A172 (cell line): Measurements from ENCODE around the gene TRIM5. TPM values are rescaled to one million over a fixed set of nuclear protein-coding genes. Genes with fewer than 3 reads are reported as not detected.
"Not testable (repeated sequence)": the region's sequence is repeated elsewhere in the genome, so short reads cannot be mapped to it uniquely, and the experiment has no call there.

Experiments
- DNase-seq: peaks from one replicate; pipeline ENCODE4 v3.0.0-alpha.2; 2015; ENCODE audit warnings: low spot score
- total RNA-seq: library from RNA; depleted of rRNA; stranded (reverse); fragments of >200 nt; shearing (Covaris generic); gene quantifications from 2 replicates; pipeline ENCODE4 v1.2.3, GENCODE V29; 2014

Gene TRIM5
- total RNA-seq, 1 experiment from 2014 or later, result 32.9 TPM

DNA sequence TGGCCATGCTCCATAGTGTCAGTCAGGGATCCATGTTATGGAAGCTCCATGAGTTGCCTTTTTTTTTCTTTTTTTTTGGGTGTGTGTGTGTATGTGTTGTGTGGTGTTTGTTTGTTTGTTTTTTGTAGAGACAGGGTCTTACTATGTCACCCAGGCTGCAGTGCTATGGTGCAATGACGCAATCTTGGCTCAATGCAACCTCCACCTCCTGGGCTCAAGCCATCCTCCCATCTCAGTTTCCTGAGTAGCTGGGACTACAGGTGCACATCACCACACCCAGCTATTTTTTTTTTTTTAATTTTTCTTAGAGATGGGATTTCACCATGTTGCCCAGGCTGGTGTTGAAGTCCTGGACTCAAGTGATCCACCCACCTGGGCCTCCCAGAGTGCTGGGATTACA is 3.6 kb upstream of the TRIM5 start:
- DNase-seq, result no peak

DNA sequence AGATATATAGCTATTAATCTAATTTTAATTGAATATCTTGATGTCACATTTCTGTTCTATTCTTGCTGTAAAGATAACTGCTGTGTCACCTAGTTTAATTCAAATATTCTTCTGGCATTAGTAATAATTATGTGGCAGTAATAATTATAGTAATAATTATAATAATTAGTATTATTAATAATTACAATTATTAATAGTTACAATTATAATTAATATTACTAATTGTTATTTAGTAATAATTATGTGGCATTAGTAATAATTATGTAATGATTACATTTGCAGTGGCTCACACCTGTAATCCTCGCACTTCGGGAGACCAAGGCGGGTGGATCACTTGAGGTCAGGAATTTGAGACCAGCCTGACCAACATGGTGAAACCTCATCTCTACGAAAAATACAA is 1.6 kb upstream of the TRIM5 start:
- DNase-seq, result no peak

DNA sequence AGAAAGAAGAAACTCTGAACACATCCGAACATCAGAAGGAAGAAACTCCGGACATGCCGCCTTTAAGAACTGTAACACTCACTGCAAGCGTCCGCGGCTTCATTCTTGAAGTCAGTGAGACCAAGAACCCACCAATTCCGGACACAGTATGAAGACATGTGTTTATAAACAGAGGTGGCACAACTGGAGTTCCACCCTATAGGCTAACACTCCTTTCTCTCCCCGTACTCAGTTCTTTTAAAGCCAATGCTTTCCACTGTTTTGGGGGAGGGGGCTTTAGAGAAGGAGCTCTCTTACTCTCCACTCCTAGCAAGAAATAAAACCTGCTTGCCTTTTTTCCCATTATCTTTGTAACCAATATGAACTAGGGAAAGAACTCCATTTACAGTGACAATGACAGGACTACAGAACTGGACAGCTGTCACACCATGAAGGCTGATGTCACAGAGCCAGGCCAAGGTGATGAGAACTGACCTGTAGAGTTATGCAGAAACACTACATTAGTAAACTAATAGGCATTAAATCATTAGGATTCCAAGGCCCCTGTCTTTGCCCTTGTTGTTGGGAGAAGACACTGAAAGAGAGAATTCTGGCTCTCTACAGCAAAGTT is 733 bp downstream of the TRIM5 start:
- peak; percentile 11 for DNase-seq

DNA sequence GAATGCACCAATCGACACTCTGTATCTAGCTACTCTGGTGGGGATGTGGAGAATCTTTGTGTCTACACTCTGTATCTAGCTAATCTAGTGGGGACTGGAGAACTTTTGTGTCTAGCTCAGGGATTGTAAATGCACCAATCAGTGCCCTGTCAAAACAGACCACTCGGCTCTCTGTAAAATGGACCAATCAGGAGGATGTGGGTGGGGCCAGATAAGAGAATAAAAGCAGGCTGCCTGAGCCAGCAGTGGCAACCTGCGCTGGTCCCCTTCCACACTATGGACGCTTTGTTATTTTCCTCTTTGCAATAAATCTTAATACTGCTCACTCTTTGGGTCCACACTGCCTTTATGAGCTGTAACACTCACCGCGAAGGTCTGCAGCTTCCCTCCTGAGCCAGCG is 1.3 kb downstream of the TRIM5 start:
- DNase-seq, result peak; percentile 24

DNA sequence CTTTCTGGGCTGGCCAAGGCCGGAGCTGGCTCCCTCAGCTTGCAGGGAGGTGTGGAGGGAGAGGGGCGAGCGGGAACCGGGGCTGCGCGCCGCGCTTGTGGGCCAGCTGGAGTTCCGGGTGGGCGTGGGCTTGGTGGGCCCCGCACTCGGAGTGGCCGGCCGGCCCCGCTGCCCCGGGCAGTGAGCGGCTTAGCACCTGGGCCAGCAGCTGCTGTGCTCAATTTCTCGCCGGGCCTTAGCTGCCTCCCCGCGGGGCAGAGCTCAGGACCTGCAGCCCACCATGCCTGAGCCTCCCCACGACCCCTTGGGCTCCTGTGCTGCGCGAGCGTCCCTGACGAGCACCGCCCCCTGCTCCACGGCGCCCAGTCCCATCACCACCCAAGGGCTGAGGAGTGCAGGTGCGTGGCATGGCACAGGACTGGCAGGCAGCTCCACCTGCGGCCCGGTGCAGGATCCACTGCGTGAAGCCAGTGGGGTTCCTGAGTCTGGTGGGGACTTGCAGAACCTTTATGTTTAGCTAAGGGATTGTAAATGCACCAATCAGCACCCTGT is 1.9 kb downstream of the TRIM5 start:
- DNase-seq, result not testable (repeated sequence)

DNA sequence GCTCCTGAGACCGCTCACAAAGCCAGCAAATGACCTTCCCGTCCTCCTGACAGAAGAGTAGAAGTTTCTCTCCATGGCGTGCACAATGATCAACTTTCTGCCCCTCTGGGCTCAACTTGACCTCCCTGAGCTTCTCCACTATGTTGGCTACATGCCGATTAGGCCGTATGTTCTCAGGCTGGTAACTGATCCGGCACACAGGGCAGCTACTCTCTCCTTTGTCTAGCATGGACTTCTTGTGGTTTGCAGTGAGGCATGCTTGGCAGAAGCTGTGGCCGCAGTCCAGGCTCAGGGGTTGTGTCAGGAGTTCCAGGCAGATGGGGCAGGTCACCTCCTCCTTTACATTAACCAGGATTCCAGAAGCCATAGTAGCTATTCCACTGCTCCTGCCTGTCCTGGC is 5.1 kb downstream of the TRIM5 start:
- DNase-seq, result no peak

DNA sequence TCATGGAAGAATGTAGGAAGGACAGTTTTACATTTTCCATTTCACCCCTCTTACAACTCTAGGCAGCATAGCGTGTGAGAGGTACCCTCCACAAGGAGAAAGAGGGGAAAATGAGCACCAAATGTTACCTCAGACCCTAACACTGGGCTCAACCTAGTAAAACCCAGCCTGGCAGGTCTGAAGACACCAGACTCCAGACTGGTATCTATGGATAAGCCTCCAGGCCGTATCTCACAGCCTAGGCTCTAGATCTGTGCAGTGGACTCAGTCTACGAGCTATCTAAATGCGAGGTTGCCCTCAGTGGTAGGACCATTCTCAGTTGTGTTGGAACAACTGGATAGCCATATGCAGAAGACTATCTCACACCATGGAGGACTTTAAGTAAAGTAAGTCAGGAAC is 10.5 kb downstream of the TRIM5 start:
- no peak for DNase-seq

DNA sequence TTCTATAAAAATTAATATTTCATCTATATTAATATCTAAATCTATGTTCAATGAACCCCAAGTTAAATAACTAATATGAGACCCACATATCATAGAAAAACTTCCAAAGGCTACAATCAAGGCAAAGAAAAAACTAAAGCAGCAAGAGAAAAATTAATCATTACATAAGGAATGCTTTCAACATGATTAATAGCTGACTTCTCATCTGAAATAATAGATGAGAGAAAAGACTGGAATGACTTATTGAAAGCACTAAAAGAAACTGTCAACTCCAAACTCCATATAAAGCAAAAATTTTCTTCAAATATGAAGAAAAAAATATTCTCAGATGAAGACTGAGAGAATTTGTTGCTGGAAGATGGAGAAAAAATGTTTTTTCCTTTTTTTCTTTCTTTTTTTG is 13.0 kb downstream of the TRIM5 start:
- no peak for DNase-seq

DNA sequence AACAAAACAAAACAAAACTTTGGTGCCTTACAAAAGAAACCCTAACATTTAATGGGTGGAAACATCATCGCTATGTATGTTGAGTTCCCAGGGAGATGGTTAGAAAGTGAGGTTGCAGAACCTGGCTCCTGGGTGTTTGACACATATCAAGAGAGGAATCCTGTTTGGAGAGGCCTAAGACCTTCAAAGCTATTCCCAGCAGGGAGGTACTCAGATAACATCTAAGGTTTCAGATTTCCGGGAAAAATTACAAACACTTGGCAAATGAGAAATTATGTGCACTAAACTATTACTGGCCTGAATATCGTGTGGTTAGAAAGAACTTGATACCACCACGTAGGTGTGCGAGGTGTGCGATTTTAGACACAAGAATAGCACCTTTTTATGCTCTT is 18.5 kb downstream of the TRIM5 start:
- DNase-seq, result no peak

DNA sequence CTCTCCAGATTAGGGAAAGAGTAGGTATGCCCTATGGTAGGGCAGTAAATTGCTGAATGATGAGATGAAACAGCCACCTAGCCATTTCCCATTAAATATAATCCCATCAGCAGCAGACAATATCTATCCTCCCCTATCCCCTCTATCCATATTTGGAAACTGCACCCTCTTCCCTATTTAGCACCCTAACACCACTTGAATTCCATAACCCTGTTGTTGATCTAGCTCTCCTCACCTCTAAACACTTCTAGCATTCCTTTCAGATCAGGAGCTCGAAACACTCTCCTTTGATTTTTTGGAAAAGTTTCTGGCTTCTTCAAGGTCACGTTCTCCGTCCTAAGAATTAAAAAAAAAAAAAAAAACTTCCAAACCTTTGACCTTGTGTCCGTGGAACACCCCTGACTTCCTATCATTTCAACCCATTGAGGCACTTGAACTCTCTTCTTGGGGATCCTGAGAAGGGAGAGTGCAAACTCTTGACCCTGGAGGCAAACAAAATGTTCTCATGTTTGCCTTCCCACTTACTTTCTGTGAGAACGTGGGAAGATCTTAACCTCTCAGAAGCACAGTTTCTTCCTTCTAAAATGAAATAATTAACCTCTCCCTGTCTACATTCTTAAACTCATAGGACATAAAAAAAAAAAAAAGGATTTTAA is 19.0 kb downstream of the TRIM5 start:
- no peak for DNase-seq

DNA sequence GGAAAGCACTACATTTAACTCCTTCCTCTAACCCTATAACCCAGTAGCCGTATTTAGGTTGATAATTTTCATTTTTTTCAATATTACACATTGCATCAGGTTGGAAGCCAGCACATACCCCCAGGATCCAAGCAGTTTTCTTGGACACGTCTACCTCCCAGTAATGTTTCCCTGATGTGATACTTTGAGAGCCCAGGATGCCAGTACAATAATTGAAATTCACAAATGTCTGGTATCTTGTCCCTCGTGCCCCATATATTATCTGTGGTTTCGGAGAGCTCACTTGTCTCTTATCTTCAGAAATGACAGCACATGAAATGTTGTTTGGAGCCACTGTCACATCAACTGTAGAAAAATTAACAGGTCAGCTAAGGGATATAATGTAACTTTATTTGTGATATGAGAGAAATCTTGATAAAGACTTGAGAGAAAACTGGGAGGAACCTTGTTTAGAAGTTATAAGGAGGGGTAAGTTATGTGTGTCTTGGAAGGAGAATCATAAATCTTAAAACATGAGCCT is 19.8 kb downstream of the TRIM5 start:
- no peak for DNase-seq

DNA sequence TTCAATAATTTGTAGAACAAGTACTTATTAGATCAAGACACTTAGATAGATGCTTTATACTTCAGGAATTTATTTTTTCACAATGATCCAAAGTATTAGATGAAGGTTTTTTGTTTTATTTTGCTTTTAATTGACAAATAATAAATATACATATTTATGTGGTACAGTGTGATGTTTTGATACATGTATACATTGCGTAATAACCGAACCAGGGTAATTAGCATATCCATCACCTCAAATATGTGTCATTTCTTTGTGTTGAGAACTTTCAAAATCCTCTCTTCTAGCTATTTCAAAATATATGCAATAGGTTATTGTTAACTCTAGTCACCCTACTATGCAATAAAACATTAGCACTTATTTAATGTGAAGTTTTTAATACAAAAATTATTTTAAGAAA is 21.4 kb downstream of the TRIM5 start:
- no peak for DNase-seq

DNA sequence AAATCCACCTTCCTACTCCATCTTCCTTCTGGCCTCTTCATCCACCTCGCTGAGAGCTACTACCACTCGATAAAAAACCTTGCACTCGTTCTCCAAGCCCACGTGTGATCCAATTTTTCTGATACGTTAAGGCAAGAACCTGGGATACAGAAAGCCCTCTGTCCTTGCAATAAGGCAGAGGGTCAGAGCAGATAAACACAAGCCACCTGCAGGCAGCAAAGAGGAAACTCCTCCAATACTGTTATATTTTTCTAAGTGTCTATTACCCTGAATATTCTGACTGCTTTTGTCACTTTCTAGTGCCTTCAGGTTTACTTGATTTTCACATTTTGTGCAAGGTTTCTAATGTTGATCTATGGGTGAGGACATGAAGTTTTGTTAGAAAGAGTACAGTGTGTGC is 26.6 kb downstream of the TRIM5 start:
- DNase-seq, result no peak

DNA sequence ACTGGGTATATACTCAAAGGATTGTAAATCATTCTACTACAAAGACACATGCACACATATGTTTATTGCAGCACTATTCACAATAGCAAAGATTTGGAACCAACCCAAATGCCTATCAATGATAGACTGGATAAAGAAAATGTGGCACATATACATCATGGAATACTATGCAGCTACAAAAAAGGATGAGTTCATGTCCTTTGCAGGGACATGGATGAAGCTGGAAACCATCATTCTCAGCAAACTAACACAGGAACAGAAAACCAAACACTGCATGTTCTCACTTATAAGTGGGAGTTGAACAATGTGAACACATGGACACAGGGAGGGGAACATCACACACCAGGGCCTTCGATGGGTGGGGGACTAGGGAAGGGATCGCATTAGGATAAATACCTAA is 27.9 kb downstream of the TRIM5 start:
- not testable (repeated sequence) for DNase-seq

DNA sequence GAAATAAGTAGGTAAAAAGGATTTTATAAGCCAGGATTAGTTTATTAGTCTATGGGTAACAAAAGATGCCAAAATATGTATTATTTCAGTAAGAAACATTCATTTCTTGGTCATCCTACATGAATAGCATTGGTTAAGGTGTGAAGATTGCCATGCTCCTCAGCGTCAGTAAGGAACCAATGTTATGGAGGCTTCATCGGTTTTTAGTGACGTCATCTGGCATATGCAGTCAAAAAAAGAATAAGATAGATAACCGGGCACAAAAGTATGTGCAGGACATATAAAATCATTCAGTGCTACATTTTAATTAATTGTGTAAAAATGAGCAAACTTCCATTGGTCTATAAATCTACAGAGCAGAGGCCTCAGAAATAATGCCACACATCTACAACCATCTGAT is 29.4 kb downstream of the TRIM5 start:
- DNase-seq, result no peak

DNA sequence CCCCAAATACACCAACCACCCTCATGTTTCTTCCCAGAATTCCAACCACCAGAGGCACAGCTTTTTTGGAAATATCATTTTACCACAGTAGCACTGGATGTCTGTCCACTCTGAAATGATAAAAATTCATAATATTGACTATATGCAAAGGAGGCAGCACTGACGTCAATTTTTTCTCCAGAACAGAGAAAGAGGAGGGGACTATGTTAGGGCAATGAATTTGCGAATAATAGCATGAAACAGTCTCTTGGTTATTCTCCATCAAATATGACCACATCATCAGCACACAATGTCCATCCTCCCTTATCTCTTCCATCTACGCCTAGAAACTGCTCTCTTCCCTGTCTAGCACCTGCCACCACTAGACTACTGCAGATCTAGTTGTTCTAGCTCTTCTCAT is 38.7 kb downstream of the TRIM5 start:
- no peak for DNase-seq

DNA sequence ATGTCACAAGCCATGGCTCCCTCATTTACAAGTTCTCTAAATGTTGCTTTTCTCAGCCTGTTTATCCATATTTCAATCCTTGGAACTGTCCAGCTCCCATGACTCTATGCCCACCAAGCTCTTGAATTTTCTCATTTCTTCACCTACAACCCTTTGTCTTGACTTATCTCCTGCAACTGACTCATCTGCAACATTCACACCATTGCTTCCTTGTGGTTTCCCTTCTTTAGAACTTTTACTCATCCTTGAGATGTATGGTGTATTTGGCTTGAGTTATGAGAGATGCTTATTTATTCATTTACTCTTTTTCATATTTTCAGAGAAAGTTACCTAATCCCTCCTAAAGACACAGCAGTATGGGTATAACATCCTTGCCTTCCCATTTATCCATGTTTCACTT is 41.3 kb downstream of the TRIM5 start:
- DNase-seq, result no peak

DNA sequence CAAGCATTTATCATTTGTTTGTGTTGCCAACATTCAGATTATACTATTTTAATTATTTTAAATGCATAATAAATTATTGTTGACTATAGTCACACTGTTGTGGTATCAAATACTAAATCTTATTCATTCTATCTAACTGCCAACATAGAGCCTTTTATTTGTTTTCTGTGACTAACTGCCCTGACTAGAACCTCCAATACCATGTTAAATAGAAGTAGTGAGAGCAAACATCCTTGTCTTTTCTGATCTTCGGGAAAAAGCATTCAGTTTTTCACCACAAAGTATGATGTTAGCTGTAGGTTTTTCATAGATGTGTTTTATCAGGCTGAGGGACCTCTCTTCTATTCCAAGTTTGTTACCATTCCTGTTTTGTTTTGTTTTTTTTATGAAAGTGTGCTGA is 44.9 kb downstream of the TRIM5 start:
- no peak for DNase-seq

DNA sequence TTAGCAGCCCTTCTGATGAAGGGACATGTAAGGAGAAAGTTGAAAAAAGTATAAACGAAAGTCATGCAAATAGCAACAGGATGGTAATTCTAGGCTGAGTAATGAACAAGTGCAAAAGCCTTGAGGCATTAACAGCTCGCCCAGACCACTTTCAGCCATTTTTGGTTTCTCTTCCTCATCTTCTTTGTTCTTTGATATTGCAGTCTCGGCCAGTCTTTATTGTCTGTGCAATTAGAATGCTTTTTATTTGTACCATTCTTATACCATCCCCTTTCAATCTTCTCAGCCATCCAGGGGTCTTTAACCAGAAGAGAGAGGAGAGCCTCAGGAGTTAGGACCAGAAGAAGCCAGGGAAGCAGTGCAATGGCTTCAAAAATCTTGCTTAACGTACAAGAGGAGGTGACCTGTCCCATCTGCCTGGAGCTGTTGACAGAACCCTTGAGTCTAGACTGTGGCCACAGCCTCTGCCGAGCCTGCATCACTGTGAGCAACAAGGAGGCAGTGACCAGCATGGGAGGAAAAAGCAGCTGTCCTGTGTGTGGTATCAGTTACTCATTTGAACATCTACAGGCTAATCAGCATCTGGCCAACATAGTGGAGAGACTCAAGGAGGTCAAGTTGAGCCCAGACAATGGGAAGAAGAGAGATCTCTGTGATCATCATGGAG is 52.8 kb downstream of the TRIM5 start:
- no peak for DNase-seq

DNA sequence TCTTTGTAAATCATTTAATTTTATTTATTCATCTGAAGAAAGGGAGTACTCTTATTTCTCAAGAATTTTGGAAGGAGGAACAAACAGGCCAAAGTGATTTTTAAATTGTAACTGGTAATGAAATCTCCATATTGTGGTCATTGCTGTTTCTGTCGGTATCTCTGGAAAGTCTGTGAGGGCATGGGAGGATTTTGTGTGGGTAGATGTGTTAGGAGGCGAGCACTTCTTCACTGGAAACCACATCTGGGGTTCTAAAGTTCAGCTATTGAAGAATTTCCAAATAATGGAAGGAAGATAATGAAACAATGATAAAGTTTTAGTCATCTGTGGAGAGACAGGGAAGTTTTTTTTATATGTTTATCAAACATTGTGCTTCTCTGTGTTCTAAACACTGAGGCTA is 53.5 kb downstream of the TRIM5 start:
- DNase-seq, result no peak

DNA sequence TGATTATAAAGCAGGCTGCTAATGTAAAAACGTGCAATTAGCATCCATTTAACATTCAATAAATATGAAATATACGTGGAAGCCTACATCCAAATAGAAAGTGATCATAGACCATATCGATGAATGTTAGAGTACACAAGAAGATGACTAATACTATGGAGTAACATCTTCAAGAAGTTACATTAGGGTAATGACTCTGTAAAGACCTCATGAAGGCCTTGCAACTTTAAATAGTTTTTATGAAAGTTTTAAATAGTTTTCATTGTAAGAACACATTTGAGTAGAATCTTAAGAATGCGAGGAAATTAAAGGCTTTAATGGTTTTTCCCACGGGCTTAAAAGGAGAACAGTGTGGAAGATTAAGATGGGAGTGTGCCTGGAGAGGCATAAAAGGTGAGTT is 58.7 kb downstream of the TRIM5 start:
- no peak for DNase-seq

DNA sequence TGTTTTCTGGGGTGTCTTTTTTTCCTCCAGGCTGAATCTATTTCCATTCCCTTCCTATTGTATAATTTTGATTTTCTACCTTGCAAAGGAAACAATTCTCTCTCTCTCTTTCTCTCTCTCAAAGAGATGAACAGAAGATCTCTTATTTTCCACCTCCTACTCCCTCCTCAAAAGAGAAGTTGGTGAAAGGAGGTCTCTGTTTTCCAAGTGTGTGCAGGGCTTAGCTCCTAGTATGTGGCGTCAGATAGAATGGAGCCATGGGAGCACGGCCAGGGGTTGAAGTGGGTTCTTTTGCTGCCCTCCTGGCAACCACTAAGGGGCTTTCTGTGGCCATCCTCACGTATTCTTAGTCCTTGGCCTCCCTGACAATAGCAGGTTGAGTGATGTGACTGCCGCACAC is 59.6 kb downstream of the TRIM5 start:
- DNase-seq, result no peak
